Fibroblast of lung (primary cell): ENCODE data around the gene PROSER2. TPM values are rescaled to one million over a fixed set of nuclear protein-coding genes. Genes with fewer than 3 reads are reported as not detected.

Source experiments
- DNase-seq, 2 donors: peaks; one replicate each; pipeline versions ENCODE4 v3.0.0 to v3.0.0-alpha.2; 2010; ENCODE audit warnings: low read depth in 2 of 2
- H2AFZ ChIP-seq: 2 replicates; pipeline ENCODE4 v1.5.1; 2012; ENCODE audit warnings: low read length, control low read depth, inconsistent platforms
- H3K27ac ChIP-seq: 2 replicates; pipeline ENCODE4 v1.5.1; 2011; ENCODE audit warnings: low read length, control low read depth; ENCODE audit not compliant: insufficient read depth
- H3K27me3 ChIP-seq: 2 replicates; pipeline ENCODE4 v1.5.1; 2011; ENCODE audit warnings: mild to moderate bottlenecking, low read length; ENCODE audit not compliant: control insufficient read depth, insufficient read depth
- H3K36me3 ChIP-seq: 2 replicates; pipeline ENCODE4 v1.5.1; 2011; ENCODE audit warnings: low read length; ENCODE audit not compliant: control insufficient read depth, insufficient read depth
- H3K4me1 ChIP-seq: 2 replicates; pipeline ENCODE4 v1.5.1; 2011; ENCODE audit warnings: low read length; ENCODE audit not compliant: control insufficient read depth, insufficient read depth; ENCODE audit errors: extremely low read depth
- H3K4me2 ChIP-seq: 2 replicates; pipeline ENCODE4 v1.5.1; 2011; ENCODE audit warnings: low read length, control low read depth; ENCODE audit not compliant: insufficient read depth; ENCODE audit errors: extremely low read depth
- H3K4me3 ChIP-seq, 4 experiments: fragments of 200-600 bp in 1 of 4; sonication (generic) in 1 of 4; replicated peaks in 1 of 4; 2 replicates each; pipeline ENCODE4 v1.5.1; 2011 to 2016; ENCODE audit warnings: low read length in 4 of 4, low read depth in 3 of 4, mild to moderate bottlenecking in 3 of 4, control low read depth in 2 of 4, inconsistent platforms in 1 of 4, mixed read lengths in 1 of 4; ENCODE audit not compliant: insufficient read depth in 1 of 4; ENCODE audit errors: control extremely low read depth in 1 of 4
- H3K79me2 ChIP-seq: 2 replicates; pipeline ENCODE4 v1.5.1; 2012; ENCODE audit warnings: mild to moderate bottlenecking, low read length, inconsistent platforms; ENCODE audit not compliant: control insufficient read depth, insufficient read depth
- H3K9ac ChIP-seq: 2 replicates; pipeline ENCODE4 v1.5.1; 2011; ENCODE audit warnings: mild to moderate bottlenecking, low read length, control low read depth; ENCODE audit not compliant: insufficient read depth
- H3K9me3 ChIP-seq: 2 replicates; pipeline ENCODE4 v1.5.1; 2012; ENCODE audit warnings: low read depth, low read length; ENCODE audit not compliant: control insufficient read depth, insufficient read depth
- H4K20me1 ChIP-seq: 2 replicates; pipeline ENCODE4 v1.5.1; 2011; ENCODE audit warnings: low read length; ENCODE audit not compliant: control insufficient read depth, insufficient read depth; ENCODE audit errors: extremely low read depth
- CTCF ChIP-seq, 2 donors: IDR thresholded peaks in 1 of 2; conservative IDR thresholded peaks in 1 of 2; 1 replicate in 1 of 2; 2 replicates in 1 of 2; pipeline ENCODE4 v1.5.1; 2011 to 2012; ENCODE audit warnings: low read length in 2 of 2, control low read depth in 1 of 2, inconsistent platforms in 1 of 2, low read depth in 1 of 2, mild to moderate bottlenecking in 1 of 2
- EZH2 ChIP-seq: IDR thresholded peaks from 2 replicates; pipeline ENCODE4 v1.5.1; 2012; ENCODE audit warnings: low read length, control low read depth, mild to moderate bottlenecking; ENCODE audit errors: missing control alignments
- polyA plus RNA-seq, 2 donors: library from polyadenylated mRNA; depleted of rRNA in 1 of 2; stranded (reverse) in 1 of 2; unstranded in 1 of 2; fragments of >200 nt; gene quantifications; 2 replicates each; pipeline ENCODE4 v1.2.1, GENCODE V29; 2011 to 2012; ENCODE audit warnings: missing spikeins in 1 of 2
- total RNA-seq: library from RNA; depleted of rRNA; stranded (reverse); fragments of >200 nt; gene quantifications from 2 replicates; pipeline ENCODE4 v1.2.1, GENCODE V29; 2014

The PROSER2 gene
- total and polyA plus RNA-seq, 2 donors (not counting 1 experiment from before 2014, with no cell fraction given) = 1.2 to 2.6 TPM

- H3K4me3 ChIP-seq = no peak overlapping the region
- no peaks in the 10 kb centered on the region for H3K79me2 ChIP-seq
- no peaks in the 10 kb centered on the region for H3K4me1 ChIP-seq
- H3K9me3 ChIP-seq = no peaks in the 10 kb centered on the region
- no peak for DNase-seq
- H3K36me3 ChIP-seq = no peaks in the 10 kb centered on the region
- H3K9ac ChIP-seq = no peak overlapping the region
- no peak overlapping the region for H2AFZ ChIP-seq
- H3K4me2 ChIP-seq = no peak overlapping the region
- no peaks in the 10 kb centered on the region for H4K20me1 ChIP-seq
- TF ChIP-seq EZH2 (no peak), CTCF (conservative IDR thresholded peaks at IDR 0.05 in 1 of 2, IDR thresholded peaks at IDR 0.05 in 1 of 2; ENCODE audit: low read depth in 1 of 2, low read length in 2 of 2) (no peak)
- H3K27ac ChIP-seq = no peak overlapping the region
- H3K27me3 ChIP-seq = no peaks in the 10 kb centered on the region
Measured at GRCh38 chr10:11901036-11901301, 77.8 kb downstream of the PROSER2 start.

- no peak overlapping the region for H3K4me2 ChIP-seq
- H3K27me3 ChIP-seq = no peaks in the 10 kb centered on the region
- no peaks in the 10 kb centered on the region for H3K79me2 ChIP-seq
- TF ChIP-seq EZH2 = no peak
- no peak for TF ChIP-seq CTCF (conservative IDR thresholded peaks at IDR 0.05 in 1 of 2, IDR thresholded peaks at IDR 0.05 in 1 of 2; ENCODE audit: low read depth in 1 of 2, low read length in 2 of 2)
- H3K9me3 ChIP-seq = no peaks in the 10 kb centered on the region
- H3K36me3 ChIP-seq = no peaks in the 10 kb centered on the region
- no peak overlapping the region for H2AFZ ChIP-seq
- no peak overlapping the region for H3K27ac ChIP-seq
- H3K4me1 ChIP-seq = no peaks in the 10 kb centered on the region
- no peak for DNase-seq
- H3K9ac ChIP-seq = no peak overlapping the region
- H4K20me1 ChIP-seq = no peaks in the 10 kb centered on the region
- no peak overlapping the region for H3K4me3 ChIP-seq
Measured at GRCh38 chr10:11901454-11901832, 78.3 kb downstream of the PROSER2 start.

- Histone ChIP-seq H3K4me3 (no peak overlapping the region), H4K20me1 (no peaks in the 10 kb centered on the region), H3K79me2 (no peaks in the 10 kb centered on the region), H3K4me1 (no peaks in the 10 kb centered on the region), H3K9me3 (no peaks in the 10 kb centered on the region), H3K36me3 (no peaks in the 10 kb centered on the region), H3K4me2 (no peak overlapping the region), H3K27me3 (no peaks in the 10 kb centered on the region), H3K27ac (no peak overlapping the region), H2AFZ (no peak overlapping the region), H3K9ac (no peak overlapping the region)
- DNase-seq = no peak
- TF ChIP-seq CTCF (conservative IDR thresholded peaks at IDR 0.05 in 1 of 2, IDR thresholded peaks at IDR 0.05 in 1 of 2; ENCODE audit: low read depth in 1 of 2, low read length in 2 of 2) (no peak), EZH2 (no peak)
Measured at GRCh38 chr10:11901833-11902475, 78.8 kb downstream of the PROSER2 start.
